HepG2 (cell line): Measurements from ENCODE around the gene SHISAL1. TPM values are rescaled to one million over a fixed set of nuclear protein-coding genes. Genes with fewer than 3 reads are reported as not detected.

ENCODE experiments used
- ATAC-seq: fragments of 200-7000 bp; cut with Tn5 transposase; 3 replicates; pipeline ENCODE4 v1.9.1; 2020; ENCODE audit warnings: mild to moderate bottlenecking, moderate library complexity
- BruUV-seq: library from RNA; stranded (reverse); fragments of 400-500 nt; replicated peaks from 2 replicates; lab custom pipeline; 2021; lab: Mats Ljungman, UMichigan
- CTCF ChIA-PET: fragments of 300-600 bp; formaldehyde crosslinking; extraction: SDS; loops from one replicate; lab custom pipeline; 2021; ENCODE audit warnings: low total read pairs, inconsistent platforms, low intra/inter-chr PET ratio; lab: Yijun Ruan, JAX
- POLR2A ChIA-PET: fragments of 350-600 bp; sonication (Branson Sonifier 250); formaldehyde crosslinking; loops from one replicate; lab custom pipeline; 2020; ENCODE audit warnings: antibody characterized with exemption, inconsistent platforms; lab: Yijun Ruan, JAX
- DNase-seq: peaks from one replicate; pipeline ENCODE4 v3.0.0-alpha.2; 2015; ENCODE audit warnings: low spot score
- FAIRE-seq: peaks from 3 replicates; lab custom pipeline; 2011; peaks lifted over from hg19 to GRCh38; lab: Jason Lieb, UNC
- H2AFZ ChIP-seq: one replicate; pipeline ENCODE4 v1.6.1; 2011; ENCODE audit warnings: low read length, inconsistent platforms
- H3K27ac ChIP-seq: fragments of 300-600 bp; 3 replicates; pipeline ENCODE4 v1.8.0; 2011; ENCODE audit warnings: mixed run types, mild to moderate bottlenecking, mixed read lengths, low read length, inconsistent platforms; ENCODE audit not compliant: insufficient read depth; ENCODE audit errors: extremely low read length
- H3K27me3 ChIP-seq, 2 experiments: fragments of 200-600 bp in 1 of 2; 2 replicates in 1 of 2; 3 replicates in 1 of 2; pipeline versions ENCODE4 v1.6.0 to v1.8.0; 2011; ENCODE audit warnings: low read length in 2 of 2, mild to moderate bottlenecking in 2 of 2, moderate library complexity in 2 of 2, inconsistent platforms in 1 of 2; ENCODE audit not compliant: insufficient read depth in 2 of 2, control insufficient read depth in 1 of 2
- H3K36me3 ChIP-seq, 2 experiments: fragments of 200-600 bp in 1 of 2; replicated peaks in 1 of 2; 2 replicates in 1 of 2; 3 replicates in 1 of 2; pipeline versions ENCODE4 v1.5.1 to v1.8.0; 2011; ENCODE audit warnings: low read length in 2 of 2, inconsistent platforms in 1 of 2; ENCODE audit not compliant: insufficient read depth in 2 of 2, control insufficient read depth in 1 of 2
- H3K4me1 ChIP-seq: 2 replicates; pipeline ENCODE4 v1.5.1; 2012; ENCODE audit warnings: low read length, inconsistent platforms; ENCODE audit not compliant: insufficient read depth
- H3K4me2 ChIP-seq: 2 replicates; pipeline ENCODE4 v1.6.0; 2011; ENCODE audit warnings: low read depth, low read length, inconsistent platforms
- H3K4me3 ChIP-seq, 3 experiments: fragments of 200-600 bp in 1 of 3; sonication (generic), shearing (Covaris generic) in 1 of 3; replicated peaks in 1 of 3; 2 replicates each; pipeline ENCODE4 v1.5.1; 2011 to 2016; ENCODE audit warnings: low read length in 3 of 3, inconsistent platforms in 2 of 3, low read depth in 2 of 3, mild to moderate bottlenecking in 2 of 3, control low read depth in 1 of 3, mixed read lengths in 1 of 3; ENCODE audit not compliant: insufficient read depth in 1 of 3
- H3K79me2 ChIP-seq: one replicate; pipeline ENCODE4 v1.6.1; 2011; ENCODE audit warnings: low read length, inconsistent platforms; ENCODE audit not compliant: insufficient read depth
- H3K9ac ChIP-seq: 2 replicates; pipeline ENCODE4 v1.6.0; 2011; ENCODE audit warnings: mild to moderate bottlenecking, low read depth, low read length, inconsistent platforms; ENCODE audit not compliant: insufficient read depth
- H3K9me3 ChIP-seq: 2 replicates; pipeline ENCODE4 v1.5.1; 2012; ENCODE audit warnings: mild to moderate bottlenecking, low read length
- H4K20me1 ChIP-seq: 2 replicates; pipeline ENCODE4 v1.6.0; 2011; ENCODE audit warnings: inconsistent platforms, mild to moderate bottlenecking, low read length, moderate library complexity; ENCODE audit not compliant: insufficient read depth
- ADNP ChIP-seq: sonication (generic); formaldehyde crosslinking; IDR thresholded peaks from 2 replicates; pipeline ENCODE4 v1.4.0; 2020; ENCODE audit warnings: missing genetic modification reagents
- CHCHD3 ChIP-seq: sonication (generic); formaldehyde crosslinking; IDR thresholded peaks from 2 replicates; pipeline ENCODE4 v1.8.0; 2022; ENCODE audit warnings: mild to moderate bottlenecking, missing genetic modification reagents, moderate library complexity
- IKZF1 ChIP-seq: fragments of 450-650 bp; IDR thresholded peaks from 2 replicates; pipeline ENCODE4 v1.7.1; 2016
- KDM5B ChIP-seq: sonication (generic); formaldehyde crosslinking; IDR thresholded peaks from 2 replicates; pipeline ENCODE4 v1.4.0; 2020; ENCODE audit warnings: missing genetic modification reagents, mild to moderate bottlenecking, borderline replicate concordance
- MAFF ChIP-seq: IDR thresholded peaks from 2 replicates; pipeline ENCODE4 v1.6.1; 2011; ENCODE audit warnings: low read depth, low read length, improper control_type of control experiment
- RERE ChIP-seq: IDR thresholded peaks from 2 replicates; pipeline ENCODE4 v1.6.1; 2016; ENCODE audit warnings: low read depth, missing genetic modification reagents, missing compliant biosample characterization
- U2AF1 ChIP-seq: fragments of 200-400 bp; formaldehyde crosslinking; optimal IDR thresholded peaks from 2 replicates; pipeline ENCODE3; 2017; ENCODE audit warnings: mild to moderate bottlenecking, low read depth, low read length
- ZBTB14 ChIP-seq: sonication (generic); formaldehyde crosslinking; IDR thresholded peaks from 2 replicates; pipeline ENCODE4 v1.4.0; 2020; ENCODE audit warnings: missing genetic modification reagents
- ZNF235 ChIP-seq: sonication (generic); formaldehyde crosslinking; IDR thresholded peaks from 2 replicates; pipeline ENCODE4 v1.8.1; 2023; ENCODE audit warnings: mild to moderate bottlenecking, missing genetic modification reagents, borderline replicate concordance
- ZNF337 ChIP-seq: sonication (generic); formaldehyde crosslinking; IDR thresholded peaks from 2 replicates; pipeline ENCODE4 v1.5.1; 2020; ENCODE audit warnings: missing genetic modification reagents, low read depth, mild to moderate bottlenecking, borderline replicate concordance
- ZNF382 ChIP-seq: sonication (generic); formaldehyde crosslinking; IDR thresholded peaks from 2 replicates; pipeline ENCODE4 v1.5.0; 2020; ENCODE audit warnings: missing genetic modification reagents, mild to moderate bottlenecking, borderline replicate concordance
- ZNF383 ChIP-seq: sonication (generic); formaldehyde crosslinking; IDR thresholded peaks from 2 replicates; pipeline ENCODE4 v1.4.0; 2020; ENCODE audit warnings: missing genetic modification reagents, mild to moderate bottlenecking, borderline replicate concordance
- ZNF589 ChIP-seq: sonication (generic); formaldehyde crosslinking; conservative IDR thresholded peaks from 2 replicates; pipeline ENCODE4 v1.8.0; 2022; ENCODE audit warnings: mild to moderate bottlenecking, moderate library complexity, missing genetic modification reagents
- ZNF619 ChIP-seq: sonication (generic); formaldehyde crosslinking; IDR thresholded peaks from 2 replicates; pipeline ENCODE4 v1.4.0; 2020; ENCODE audit warnings: mild to moderate bottlenecking, missing genetic modification reagents
- ZNF850 ChIP-seq: sonication (generic); formaldehyde crosslinking; conservative IDR thresholded peaks from 2 replicates; pipeline ENCODE4 v1.9.0; 2021; ENCODE audit warnings: mild to moderate bottlenecking, missing genetic modification reagents
- WGBS: methylation state at CpG from one replicate; pipeline ENCODE4 v1.1.6; 2017; ENCODE audit warnings: low lambda C conversion rate; 5-methylcytosine and 5-hydroxymethylcytosine counted together
- in situ Hi-C: cut with HindIII; loops from 2 replicates; pipeline ENCODE4 v1.10.0; 2017; ENCODE audit warnings: low pct_unique_long_range_greater_than_20kb; ENCODE audit not compliant: extremely low pct_ligation_motif_present
- intact Hi-C: fragments of 100-400 bp; cut with micrococcal nuclease; formaldehyde crosslinking; loops from one replicate; pipeline ENCODE4 v1.10.0; 2022; ENCODE audit not compliant: unreplicated experiment
- polyA plus RNA-seq, 8 experiments: library from polyadenylated mRNA; depleted of rRNA in 3 of 8; stranded (reverse) in 7 of 8; unstranded in 1 of 8; fragments of >200 nt; fragmentation: Illumina TruSeq in 4 of 8; extraction: Trizol in 4 of 8; gene quantifications; 2 replicates each; pipeline versions ENCODE4 v1.2.1 to v1.2.3, GENCODE V29; 2011 to 2016; ENCODE audit warnings: low read depth in 4 of 8, missing spikeins in 1 of 8, mixed read lengths in 1 of 8; ENCODE audit not compliant: insufficient read depth in 1 of 8
- total RNA-seq, 5 experiments: library from RNA; depleted of rRNA; stranded (reverse); fragments of >200 nt; fragmentation: Illumina TruSeq; extraction: Trizol; gene quantifications; 2 replicates each; pipeline ENCODE4 v1.2.3, GENCODE V29; 2016; ENCODE audit warnings: low read depth in 1 of 5
- TF ChIP-seq, protein P1 (sequence below): sonication (generic); formaldehyde crosslinking; IDR thresholded peaks from 2 replicates; pipeline ENCODE4 v1.8.1; 2022; ENCODE audit warnings: mild to moderate bottlenecking, missing genetic modification reagents
- TF ChIP-seq, protein P2 (sequence below): sonication (generic); formaldehyde crosslinking; IDR thresholded peaks from 2 replicates; pipeline ENCODE4 v1.9.0; 2022; ENCODE audit warnings: low read depth, missing genetic modification reagents

SHISAL1 gene
- total and polyA plus RNA-seq, 2 of the 13 experiments (the other 11 are each of a cell fraction or from before 2014, with no cell fraction given) = not detected

GRCh38 chr22:44224166-44224565 lies 88.6 kb downstream of the SHISAL1 start:
- H3K9me3 ChIP-seq = peaks cover 7% of the 10 kb centered on the region; the same call in 1 of the 2 replicates
- H3K27me3 ChIP-seq = peaks cover 0 to 2% of the 10 kb centered on the region in 2 experiments; a peak in 2 of 5 replicates
- no peak overlapping the region for H2AFZ ChIP-seq
- BruUV-seq = no TSS peak
- no peak overlapping the region for H3K4me2 ChIP-seq
- H3K27ac ChIP-seq = no peak overlapping the region
- H3K4me1 ChIP-seq = no peaks in the 10 kb centered on the region
- ChIA-PET CTCF (no interaction called here), POLR2A (no interaction called here)
- no peaks in the 10 kb centered on the region for H3K36me3 ChIP-seq
- DNase-seq (no peak), ATAC-seq (no peak), FAIRE-seq (no peak)
- in situ Hi-C loops (no loop called here), intact Hi-C loops (no loop called here)
- H3K4me3 ChIP-seq = no peak overlapping the region
- no peaks in the 10 kb centered on the region for H3K79me2 ChIP-seq
- 2% methylated on average over 6 of the region's 12 CpGs for WGBS
- H4K20me1 ChIP-seq = no peaks in the 10 kb centered on the region
- no peak overlapping the region for H3K9ac ChIP-seq
- TF ChIP-seq ZNF337 (CRISPR knock-in tag) (no peak), ZNF235 (CRISPR knock-in tag) (no peak), IKZF1 (no peak), ZBTB14 (CRISPR knock-in tag) (no peak), RERE (CRISPR knock-in tag) (no peak), ZNF850 (CRISPR knock-in tag) (no peak), ZNF619 (CRISPR knock-in tag) (no peak), MAFF (no peak), ZNF382 (CRISPR knock-in tag) (no peak), ADNP (CRISPR knock-in tag) (no peak), ZNF589 (CRISPR knock-in tag) (no peak), U2AF1 (no peak), CHCHD3 (CRISPR knock-in tag) (no peak), ZNF383 (CRISPR knock-in tag) (no peak), KDM5B (no peak)
- TF ChIP-seq, protein P1, sequence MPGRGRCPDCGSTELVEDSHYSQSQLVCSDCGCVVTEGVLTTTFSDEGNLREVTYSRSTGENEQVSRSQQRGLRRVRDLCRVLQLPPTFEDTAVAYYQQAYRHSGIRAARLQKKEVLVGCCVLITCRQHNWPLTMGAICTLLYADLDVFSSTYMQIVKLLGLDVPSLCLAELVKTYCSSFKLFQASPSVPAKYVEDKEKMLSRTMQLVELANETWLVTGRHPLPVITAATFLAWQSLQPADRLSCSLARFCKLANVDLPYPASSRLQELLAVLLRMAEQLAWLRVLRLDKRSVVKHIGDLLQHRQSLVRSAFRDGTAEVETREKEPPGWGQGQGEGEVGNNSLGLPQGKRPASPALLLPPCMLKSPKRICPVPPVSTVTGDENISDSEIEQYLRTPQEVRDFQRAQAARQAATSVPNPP (CRISPR knock-in tag) = no peak
- TF ChIP-seq, protein P2, sequence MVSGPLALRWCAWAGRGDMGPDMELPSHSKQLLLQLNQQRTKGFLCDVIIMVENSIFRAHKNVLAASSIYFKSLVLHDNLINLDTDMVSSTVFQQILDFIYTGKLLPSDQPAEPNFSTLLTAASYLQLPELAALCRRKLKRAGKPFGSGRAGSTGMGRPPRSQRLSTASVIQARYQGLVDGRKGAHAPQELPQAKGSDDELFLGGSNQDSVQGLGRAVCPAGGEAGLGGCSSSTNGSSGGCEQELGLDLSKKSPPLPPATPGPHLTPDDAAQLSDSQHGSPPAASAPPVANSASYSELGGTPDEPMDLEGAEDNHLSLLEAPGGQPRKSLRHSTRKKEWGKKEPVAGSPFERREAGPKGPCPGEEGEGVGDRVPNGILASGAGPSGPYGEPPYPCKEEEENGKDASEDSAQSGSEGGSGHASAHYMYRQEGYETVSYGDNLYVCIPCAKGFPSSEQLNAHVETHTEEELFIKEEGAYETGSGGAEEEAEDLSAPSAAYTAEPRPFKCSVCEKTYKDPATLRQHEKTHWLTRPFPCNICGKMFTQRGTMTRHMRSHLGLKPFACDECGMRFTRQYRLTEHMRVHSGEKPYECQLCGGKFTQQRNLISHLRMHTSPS (CRISPR knock-in tag) = no peak
